SK-N-SH (cell line): ENCODE measurements around the gene POLR2B. TPM values are rescaled to one million over a fixed set of nuclear protein-coding genes. Genes with fewer than 3 reads are reported as not detected.

Source experiments
- CTCF ChIA-PET: fragments of 300-600, 350-600 bp; formaldehyde crosslinking; extraction: SDS; loops from one replicate; lab custom pipeline; 2021; lab: Yijun Ruan, JAX
- POLR2A ChIA-PET: fragments of 350-600 bp; sonication (Branson Sonifier 250); formaldehyde crosslinking; extraction: SDS; loops from one replicate; lab custom pipeline; 2020; ENCODE audit warnings: antibody characterized with exemption, inconsistent platforms; lab: Yijun Ruan, JAX
- DNase-seq: peaks from one replicate; pipeline ENCODE4 v3.0.0; 2012
- H2AFZ ChIP-seq: fragments of 200-600 bp; sonication (generic); 2 replicates; pipeline ENCODE4 v1.8.1; 2016; ENCODE audit warnings: antibody characterized with exemption, mild to moderate bottlenecking, low read depth
- H3F3A ChIP-seq: fragments of 200-600 bp; sonication (generic); replicated peaks from 2 replicates; pipeline ENCODE3; 2016; ENCODE audit warnings: antibody characterized with exemption, mild to moderate bottlenecking; ENCODE audit not compliant: insufficient read depth
- H3K27ac ChIP-seq, 2 experiments: fragments of 200-500 bp in 1 of 2; fragments of 200-600 bp in 1 of 2; sonication (Bioruptor generic) in 1 of 2; sonication (generic), shearing (Covaris generic) in 1 of 2; 2 replicates each; pipeline versions ENCODE4 v1.5.1 to v1.6.1; 2014 to 2016; ENCODE audit warnings: low read depth in 2 of 2, inconsistent platforms in 1 of 2, low read length in 1 of 2, mild to moderate bottlenecking in 1 of 2, mixed read lengths in 1 of 2
- H3K27me3 ChIP-seq: fragments of 200-600 bp; sonication (generic), shearing (Covaris generic); 2 replicates; pipeline ENCODE4 v1.6.1; 2016; ENCODE audit warnings: mixed run types; ENCODE audit not compliant: insufficient read depth
- H3K36me3 ChIP-seq, 2 experiments: fragments of 200-500 bp in 1 of 2; fragments of 200-600 bp in 1 of 2; sonication (Bioruptor generic) in 1 of 2; sonication (generic) in 1 of 2; replicated peaks in 1 of 2; 2 replicates each; pipeline versions ENCODE3 to v1.5.1; 2014 to 2016; ENCODE audit warnings: low read length in 1 of 2, mild to moderate bottlenecking in 1 of 2; ENCODE audit not compliant: insufficient read depth in 2 of 2, control insufficient read depth in 1 of 2
- H3K4me1 ChIP-seq, 2 experiments: fragments of 200-500 bp in 1 of 2; fragments of 200-600 bp in 1 of 2; sonication (Bioruptor generic) in 1 of 2; sonication (generic), shearing (Covaris generic) in 1 of 2; 2 replicates each; pipeline versions ENCODE4 v1.5.1 to v1.6.1; 2014 to 2016; ENCODE audit warnings: low read depth in 1 of 2, low read length in 1 of 2, mixed run types in 1 of 2; ENCODE audit not compliant: insufficient read depth in 2 of 2, control insufficient read depth in 1 of 2
- H3K4me2 ChIP-seq: fragments of 200-600 bp; sonication (generic), shearing (Covaris generic); 2 replicates; pipeline ENCODE4 v1.6.1; 2017; ENCODE audit warnings: mixed run types
- H3K4me3 ChIP-seq, 2 experiments: fragments of 200-500 bp in 1 of 2; fragments of 200-600 bp in 1 of 2; sonication (Bioruptor generic) in 1 of 2; sonication (generic), shearing (Covaris generic) in 1 of 2; 2 replicates each; pipeline versions ENCODE4 v1.5.1 to v1.8.1; 2014 to 2016; ENCODE audit warnings: low read depth in 2 of 2, inconsistent platforms in 1 of 2, low read length in 1 of 2, mild to moderate bottlenecking in 1 of 2, mixed read lengths in 1 of 2, moderate library complexity in 1 of 2
- H3K79me2 ChIP-seq: fragments of 200-600 bp; sonication (generic); 2 replicates; pipeline ENCODE4 v1.8.1; 2017; ENCODE audit warnings: mild to moderate bottlenecking; ENCODE audit not compliant: insufficient read depth
- H3K9ac ChIP-seq: fragments of 200-600 bp; sonication (generic); 2 replicates; pipeline ENCODE4 v1.6.1; 2017; ENCODE audit warnings: mixed run types
- H3K9me2 ChIP-seq: fragments of 200-600 bp; sonication (generic); 2 replicates; pipeline ENCODE4 v1.6.1; 2017; ENCODE audit warnings: mixed run types
- H3K9me3 ChIP-seq: fragments of 200-600 bp; sonication (generic); 2 replicates; pipeline ENCODE4 v1.6.1; 2017; ENCODE audit warnings: mixed run types, mild to moderate bottlenecking, moderate library complexity
- H4K20me1 ChIP-seq: fragments of 200-600 bp; sonication (generic); 2 replicates; pipeline ENCODE4 v1.6.1; 2017; ENCODE audit warnings: mild to moderate bottlenecking, mixed run types; ENCODE audit not compliant: insufficient read depth
- CHD2 ChIP-seq: fragments of 150-350 bp; IDR thresholded peaks from 2 replicates; pipeline ENCODE4 v1.6.1; 2018; ENCODE audit warnings: low read length; ENCODE audit not compliant: partially characterized antibody
- CTCF ChIP-seq: fragments of 200-600 bp; sonication (generic); IDR thresholded peaks from 2 replicates; pipeline ENCODE4 v1.6.1; 2017; ENCODE audit warnings: antibody characterized with exemption, mild to moderate bottlenecking, moderate library complexity
- ELF1 ChIP-seq: IDR thresholded peaks from 2 replicates; pipeline ENCODE4 v1.4.0; 2012
- EZH2phosphoT487 ChIP-seq: fragments of 200-600 bp; sonication (generic); IDR thresholded peaks from 2 replicates; pipeline ENCODE4 v1.6.1; 2017; ENCODE audit warnings: low read depth, mixed run types, mild to moderate bottlenecking, antibody characterized with exemption, moderate library complexity, borderline replicate concordance
- GABPA ChIP-seq: IDR thresholded peaks from 2 replicates; pipeline ENCODE4 v1.4.0; 2012; ENCODE audit warnings: low read depth, mild to moderate bottlenecking
- JUND ChIP-seq: IDR thresholded peaks from 2 replicates; pipeline ENCODE4 v1.4.0; 2012
- MXI1 ChIP-seq: IDR thresholded peaks from 2 replicates; pipeline ENCODE4 v1.6.1; 2012; ENCODE audit warnings: mild to moderate bottlenecking, low read depth, low read length, improper control_type of control experiment
- POLR2AphosphoS5 ChIP-seq: IDR thresholded peaks from 2 replicates; pipeline ENCODE4 v1.6.1; 2012; ENCODE audit warnings: low read depth, low read length
- RFX5 ChIP-seq: IDR thresholded peaks from 2 replicates; pipeline ENCODE4 v1.6.1; 2012; ENCODE audit warnings: mild to moderate bottlenecking, improper control_type of control experiment, low read length
- TAF1 ChIP-seq: IDR thresholded peaks from 2 replicates; pipeline ENCODE4 v1.6.1; 2012; ENCODE audit warnings: low read depth, mild to moderate bottlenecking, low read length, moderate library complexity, borderline replicate concordance
- TCF12 ChIP-seq: IDR thresholded peaks from 2 replicates; pipeline ENCODE4 v1.4.0; 2012
- TEAD4 ChIP-seq: IDR thresholded peaks from 2 replicates; pipeline ENCODE4 v1.4.0; 2012; ENCODE audit warnings: mild to moderate bottlenecking, borderline replicate concordance; ENCODE audit not compliant: insufficient read depth
- YY1 ChIP-seq: IDR thresholded peaks from 2 replicates; pipeline ENCODE4 v1.4.0; 2012; ENCODE audit warnings: low read depth, mild to moderate bottlenecking
- ZBTB33 ChIP-seq: IDR thresholded peaks from 2 replicates; pipeline ENCODE4 v1.4.0; 2012; ENCODE audit warnings: low read depth, borderline replicate concordance
- WGBS: methylation state at CpG from one replicate; pipeline ENCODE4 v1.1.6; 2017; ENCODE audit warnings: low lambda C conversion rate; 5-methylcytosine and 5-hydroxymethylcytosine counted together
- polyA plus RNA-seq, 3 experiments: library from polyadenylated mRNA; depleted of rRNA; stranded (reverse); fragments of >200 nt; gene quantifications; 2 replicates each; pipeline ENCODE4 v1.2.3, GENCODE V29; 2012
- TF ChIP-seq, protein P1 (sequence below): IDR thresholded peaks from 2 replicates; pipeline ENCODE4 v1.4.0; 2012; ENCODE audit warnings: low read depth, borderline replicate concordance
- TF ChIP-seq, protein P2 (sequence below): IDR thresholded peaks from 2 replicates; pipeline ENCODE4; 2012

The POLR2B gene
- polyA plus RNA-seq, 1 of the 3 experiments (the other 2 are of a cell fraction), result 58.5 TPM

DNA sequence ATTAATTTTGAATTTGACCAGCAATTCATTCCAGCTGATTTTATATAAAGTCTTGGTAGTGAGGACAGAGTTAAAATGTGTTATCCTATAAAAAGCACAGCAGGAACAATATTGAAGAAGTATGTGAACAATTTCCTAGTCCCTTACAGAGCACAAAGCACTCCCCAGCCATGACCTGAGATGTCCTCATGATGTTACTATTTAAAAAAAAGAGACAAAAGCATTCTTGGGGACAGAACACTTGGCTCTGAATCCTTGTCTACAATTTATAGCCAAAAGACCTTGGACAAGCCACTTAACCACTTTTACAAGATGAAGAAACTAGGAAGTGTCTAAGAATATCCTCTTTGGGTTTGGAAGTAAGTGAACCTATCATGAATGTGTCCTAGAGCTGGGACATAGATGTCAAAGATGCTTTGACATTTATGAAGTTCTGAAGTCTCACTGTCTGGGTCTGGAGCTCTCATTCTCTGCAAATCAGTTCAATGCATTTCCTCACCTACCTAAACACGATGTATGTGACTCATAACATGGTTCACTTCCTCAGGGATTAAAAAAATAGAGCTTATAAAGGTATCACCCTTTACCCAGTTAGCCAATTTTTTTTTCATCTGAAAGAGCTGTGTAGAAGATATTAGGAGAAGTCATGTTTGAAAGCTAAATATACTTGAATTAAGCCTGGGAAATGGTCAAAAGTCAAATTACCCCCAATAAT lies 70.1 kb downstream of the POLR2B start:
- peak overlapping the region in 1 of 2 experiments; percentile 60; a peak in 2 of 4 replicates for H3K27ac ChIP-seq
- no peak overlapping the region for H3K4me3 ChIP-seq
- H3K9me2 ChIP-seq, result no peaks in the 10 kb centered on the region
- TF ChIP-seq, protein P1, sequence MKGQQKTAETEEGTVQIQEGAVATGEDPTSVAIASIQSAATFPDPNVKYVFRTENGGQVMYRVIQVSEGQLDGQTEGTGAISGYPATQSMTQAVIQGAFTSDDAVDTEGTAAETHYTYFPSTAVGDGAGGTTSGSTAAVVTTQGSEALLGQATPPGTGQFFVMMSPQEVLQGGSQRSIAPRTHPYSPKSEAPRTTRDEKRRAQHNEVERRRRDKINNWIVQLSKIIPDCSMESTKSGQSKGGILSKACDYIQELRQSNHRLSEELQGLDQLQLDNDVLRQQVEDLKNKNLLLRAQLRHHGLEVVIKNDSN, result no peak
- TF ChIP-seq POLR2AphosphoS5 (no peak), YY1 (no peak), EZH2phosphoT487 (no peak), ELF1 (no peak), TAF1 (no peak), CTCF (no peak), CHD2 (no peak), ZBTB33 (no peak), TCF12 (no peak), TEAD4 (no peak), MXI1 (no peak), GABPA (no peak), RFX5 (no peak), JUND (no peak)
- TF ChIP-seq, protein P2, sequence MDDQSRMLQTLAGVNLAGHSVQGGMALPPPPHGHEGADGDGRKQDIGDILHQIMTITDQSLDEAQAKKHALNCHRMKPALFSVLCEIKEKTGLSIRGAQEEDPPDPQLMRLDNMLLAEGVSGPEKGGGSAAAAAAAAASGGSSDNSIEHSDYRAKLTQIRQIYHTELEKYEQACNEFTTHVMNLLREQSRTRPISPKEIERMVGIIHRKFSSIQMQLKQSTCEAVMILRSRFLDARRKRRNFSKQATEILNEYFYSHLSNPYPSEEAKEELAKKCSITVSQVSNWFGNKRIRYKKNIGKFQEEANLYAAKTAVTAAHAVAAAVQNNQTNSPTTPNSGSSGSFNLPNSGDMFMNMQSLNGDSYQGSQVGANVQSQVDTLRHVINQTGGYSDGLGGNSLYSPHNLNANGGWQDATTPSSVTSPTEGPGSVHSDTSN, result no peak
- no peaks in the 10 kb centered on the region for H3K9me3 ChIP-seq
- WGBS, result 5% methylated on average over 1 of the region's 1 CpG
- DNase-seq, result no peak
- H3F3A ChIP-seq, result peaks cover 17% of the 10 kb centered on the region
- H2AFZ ChIP-seq, result no peak overlapping the region
- ChIA-PET POLR2A (interaction anchor here (0.6 kb wide), 1 partner anchor 159 kb away, joined by 3 read pairs; no protein-coding TSS in a partner anchor), CTCF (interaction anchor here (1.0 to 4.6 kb wide), 3 partner anchors 10 to 115 kb away, joined by 3 to 33 read pairs (median 12); no protein-coding TSS in a partner anchor)
- H3K4me1 ChIP-seq, result peaks cover 0 to 15% of the 10 kb centered on the region in 2 experiments; a peak in 2 of 4 replicates
- no peaks in the 10 kb centered on the region for H3K27me3 ChIP-seq
- H3K9ac ChIP-seq, result no peak overlapping the region; the same call in 1 of the 2 replicates
- no peaks in the 10 kb centered on the region for H3K79me2 ChIP-seq
- no peaks in the 10 kb centered on the region for H3K36me3 ChIP-seq
- no peak overlapping the region for H3K4me2 ChIP-seq
- no peaks in the 10 kb centered on the region for H4K20me1 ChIP-seq
